Chondrocyte (in vitro differentiated cells): ENCODE results near the gene FAR2. TPM values are rescaled to one million over a fixed set of nuclear protein-coding genes. Genes with fewer than 3 reads are reported as not detected.

Experiments
- DNase-seq: peaks from one replicate; pipeline ENCODE4 v3.0.0; 2021; ENCODE audit warnings: mixed read lengths, low spot score
- H3K27ac Mint-ChIP-seq: one replicate; pipeline ENCODE4 v1.8.0; 2021; ENCODE audit warnings: mild to moderate bottlenecking, moderate library complexity, mixed read lengths; ENCODE audit not compliant: unreplicated experiment
- H3K27me3 Mint-ChIP-seq: 2 replicates; pipeline ENCODE4 v1.8.0; 2021; ENCODE audit warnings: low read depth, mixed read lengths
- H3K36me3 Mint-ChIP-seq: 2 replicates; pipeline ENCODE4 v1.8.0; 2021; ENCODE audit warnings: low read depth, mixed read lengths
- H3K4me1 Mint-ChIP-seq: 2 replicates; pipeline ENCODE4 v1.8.0; 2021; ENCODE audit warnings: low read depth, mild to moderate bottlenecking, mixed read lengths
- H3K4me3 Mint-ChIP-seq: one replicate; pipeline ENCODE4 v1.8.0; 2021; ENCODE audit warnings: mild to moderate bottlenecking, moderate library complexity, mixed read lengths; ENCODE audit not compliant: unreplicated experiment
- H3K9me3 Mint-ChIP-seq: 2 replicates; pipeline ENCODE4 v1.8.0; 2021; ENCODE audit warnings: low read depth, mixed read lengths
- CTCF ChIP-seq: fragments of 200-600 bp; sonication (generic); IDR thresholded peaks from 2 replicates; pipeline ENCODE4 v1.5.0; 2021; ENCODE audit warnings: antibody characterized with exemption, mild to moderate bottlenecking, moderate library complexity
- total RNA-seq: library from RNA; stranded (reverse); gene quantifications from 3 replicates; pipeline ENCODE4 v1.2.1, GENCODE V29; 2021

FAR2 gene
- total RNA-seq, 1 donor from 2014 or later: 19.6 TPM

DNA sequence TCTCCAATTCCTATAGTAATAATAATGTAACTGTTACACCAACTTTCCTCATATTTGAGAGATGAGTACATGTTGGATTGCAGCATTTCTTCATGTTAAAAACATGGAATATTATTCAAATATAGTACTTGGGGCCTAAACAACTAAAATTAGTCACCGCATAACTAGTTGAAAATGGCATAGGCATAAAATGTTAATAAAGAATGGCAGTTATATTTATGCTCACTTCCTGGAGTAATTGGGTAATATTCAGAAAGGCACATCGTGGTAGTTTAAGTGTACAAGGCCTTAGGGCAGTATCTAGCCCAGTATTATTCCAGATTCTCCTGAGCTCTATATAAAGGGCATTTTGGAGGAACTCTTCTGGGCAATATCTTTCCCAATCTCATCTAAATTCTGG lies 185.9 kb downstream of the FAR2 start:
- no peaks in the 10 kb centered on the region for H3K36me3 Mint-ChIP-seq
- H3K27ac Mint-ChIP-seq: no peak overlapping the region
- TF ChIP-seq CTCF: no peak
- peaks cover 9% of the 10 kb centered on the region for H3K4me1 Mint-ChIP-seq
- no peak overlapping the region for H3K4me3 Mint-ChIP-seq
- no peak for DNase-seq
- H3K27me3 Mint-ChIP-seq: no peaks in the 10 kb centered on the region
- no peaks in the 10 kb centered on the region for H3K9me3 Mint-ChIP-seq

GRCh38 chr12:29337325-29337724 lies 188.2 kb downstream of the FAR2 start:
- TF ChIP-seq CTCF: no peak
- H3K36me3 Mint-ChIP-seq: peaks cover 6% of the 10 kb centered on the region
- DNase-seq: no peak
- no peaks in the 10 kb centered on the region for H3K4me1 Mint-ChIP-seq
- H3K4me3 Mint-ChIP-seq: no peak overlapping the region
- H3K27ac Mint-ChIP-seq: no peak overlapping the region
- no peaks in the 10 kb centered on the region for H3K9me3 Mint-ChIP-seq
- H3K27me3 Mint-ChIP-seq: no peaks in the 10 kb centered on the region

- Mint-ChIP-seq H3K27ac (no peak overlapping the region), H3K4me1 (peaks cover 18% of the 10 kb centered on the region), H3K9me3 (no peaks in the 10 kb centered on the region), H3K27me3 (no peaks in the 10 kb centered on the region), H3K4me3 (no peak overlapping the region), H3K36me3 (peaks cover 20% of the 10 kb centered on the region)
- DNase-seq: no peak
- no peak for TF ChIP-seq CTCF
Observed at GRCh38 chr12:29343022-29343799, 194.1 kb downstream of the FAR2 start.

DNA sequence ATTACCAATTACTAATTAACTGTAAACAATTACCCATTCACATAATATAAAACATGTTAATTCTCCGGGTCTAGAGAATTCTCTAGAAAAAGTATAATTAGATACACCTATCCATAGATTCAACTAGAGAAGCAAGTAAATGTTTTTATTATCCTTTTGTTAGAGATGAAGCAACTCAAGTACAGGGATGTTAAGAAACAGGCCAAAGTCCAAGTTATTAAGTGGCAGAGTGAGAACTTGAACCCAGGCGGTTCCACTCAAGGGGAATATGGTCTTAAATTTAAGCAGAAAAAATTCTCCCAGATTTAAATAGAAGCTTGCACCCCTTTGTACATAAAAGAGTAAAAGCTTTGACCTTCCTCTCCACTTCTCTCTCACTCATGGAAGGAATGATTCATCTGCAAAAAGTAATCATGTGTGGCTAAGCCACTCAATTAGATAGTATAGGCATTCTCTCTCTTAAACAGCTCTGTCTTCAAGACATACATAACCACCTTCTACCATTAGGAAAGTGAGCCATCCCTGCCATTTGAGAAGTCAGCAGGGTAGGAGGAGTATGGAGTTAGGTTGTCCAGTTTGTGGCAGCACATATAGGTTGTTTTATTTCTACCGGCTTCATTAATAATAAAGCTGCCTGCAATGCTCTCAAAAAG lies 197.8 kb downstream of the FAR2 start:
- Mint-ChIP-seq H3K36me3 (peaks cover 16% of the 10 kb centered on the region), H3K4me3 (no peak overlapping the region), H3K9me3 (no peaks in the 10 kb centered on the region), H3K27ac (no peak overlapping the region), H3K4me1 (peaks cover 18% of the 10 kb centered on the region), H3K27me3 (no peaks in the 10 kb centered on the region)
- DNase-seq: no peak
- no peak for TF ChIP-seq CTCF

DNA sequence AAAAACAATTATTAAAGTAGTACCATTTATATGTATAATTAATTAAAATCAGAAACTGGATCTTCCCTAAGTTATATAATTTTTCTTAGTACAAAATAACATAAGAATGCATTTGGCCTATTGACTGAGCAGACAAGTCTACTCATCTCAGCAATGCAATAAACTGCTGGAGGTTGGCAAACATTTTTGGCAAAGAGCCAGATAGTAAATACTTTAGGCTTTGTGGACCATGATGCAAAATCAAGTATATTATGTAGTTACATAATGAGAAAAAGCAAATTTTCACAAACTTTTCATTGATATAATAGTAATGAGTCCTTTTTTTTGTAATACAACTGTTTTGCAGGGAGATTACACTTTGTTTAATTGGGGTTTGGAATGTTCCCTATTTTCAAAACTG lies 201.0 kb downstream of the FAR2 start:
- H3K9me3 Mint-ChIP-seq: no peaks in the 10 kb centered on the region
- H3K4me3 Mint-ChIP-seq: no peak overlapping the region
- TF ChIP-seq CTCF: no peak
- H3K4me1 Mint-ChIP-seq: no peaks in the 10 kb centered on the region
- no peaks in the 10 kb centered on the region for H3K27me3 Mint-ChIP-seq
- H3K27ac Mint-ChIP-seq: no peak overlapping the region
- H3K36me3 Mint-ChIP-seq: peaks cover 6% of the 10 kb centered on the region
- no peak for DNase-seq
